Cardiac muscle cell (in vitro differentiated cells and primary cell): ENCODE measurements around the gene WWP2. TPM values are rescaled to one million over a fixed set of nuclear protein-coding genes. Genes with fewer than 3 reads are reported as not detected.

ENCODE experiments used
- DNase-seq, 2 donors: peaks; one replicate each; pipeline versions ENCODE4 v3.0.0 to v3.0.0-alpha.2; 2010 to 2017; ENCODE audit warnings: low read depth in 1 of 2, low spot score in 1 of 2
- H3K27ac ChIP-seq: fragments of 200-600 bp; sonication (generic); 2 replicates; pipeline ENCODE4 v1.5.1; 2016
- H3K27me3 ChIP-seq: fragments of 200-600 bp; sonication (generic); 2 replicates; pipeline ENCODE4 v1.6.0; 2016; ENCODE audit warnings: control low read depth
- H3K36me3 ChIP-seq: fragments of 200-600 bp; sonication (generic); 2 replicates; pipeline ENCODE4 v1.5.1; 2016; ENCODE audit warnings: control low read depth
- H3K4me1 ChIP-seq: fragments of 200-600 bp; sonication (generic); 2 replicates; pipeline ENCODE4 v1.8.1; 2017; ENCODE audit warnings: low read depth, mild to moderate bottlenecking, mixed run types
- H3K4me3 ChIP-seq: fragments of 200-600 bp; sonication (generic); 2 replicates; pipeline ENCODE4 v1.5.1; 2016; ENCODE audit warnings: mild to moderate bottlenecking
- H3K9me3 ChIP-seq: fragments of 200-600 bp; sonication (generic); 2 replicates; pipeline ENCODE4 v1.5.1; 2017; ENCODE audit warnings: low read depth, mild to moderate bottlenecking, control low read depth
- CTCF ChIP-seq: IDR thresholded peaks from 2 replicates; pipeline ENCODE4 v1.5.1; 2012; ENCODE audit warnings: low read depth, mild to moderate bottlenecking, low read length
- polyA plus RNA-seq: library from polyadenylated mRNA; unstranded; fragments of >200 nt; fragmentation: Nextera tagmentation; extraction: Ambion mirVana; gene quantifications from 2 replicates; pipeline ENCODE4 v1.2.1, GENCODE V29; 2016
- total RNA-seq: library from RNA; depleted of rRNA; stranded (reverse); fragments of >200 nt; gene quantifications from 2 replicates; pipeline ENCODE4 v1.2.3, GENCODE V29; 2016

The WWP2 gene
- 24.8 and 27.8 TPM in 2 replicates for total RNA-seq
- polyA plus RNA-seq, result 21.3 and 34.9 TPM in 2 replicates

- Histone ChIP-seq H3K4me3 (peak within 1 kb of the TSS; percentile 98), H3K9me3 (no peaks in the 10 kb centered on the region), H3K4me1 (no peaks in the 10 kb centered on the region), H3K36me3 (no peaks in the 10 kb centered on the region), H3K27me3 (no peaks in the 10 kb centered on the region), H3K27ac (peak within 1 kb of the TSS; percentile 77)
- DNase-seq, result peak; percentile 73 to 90
- TF ChIP-seq CTCF, result no peak
These were observed at the start of gene WWP2 for GRCh38 chr16:69761983-69762813. TSS of gene WWP2 (plus strand) at chr16:69762332. CDS start at chr16:69787011, 24,679 bp downstream.

- TF ChIP-seq CTCF, result no peak
- DNase-seq, result no peak
- H3K36me3 ChIP-seq, result no peaks in the 10 kb centered on the region
These were observed 49.1 kb upstream of the WWP2 start for GRCh38 chr16:69712914-69713581.

GRCh38 chr16:69717066-69717465, 45.1 kb upstream of the WWP2 start:
- no peak overlapping the region for H3K4me3 ChIP-seq
- no peak for TF ChIP-seq CTCF
- no peaks in the 10 kb centered on the region for H3K4me1 ChIP-seq
- no peaks in the 10 kb centered on the region for H3K36me3 ChIP-seq
- H3K9me3 ChIP-seq, result no peaks in the 10 kb centered on the region
- DNase-seq, result no peak
- H3K27me3 ChIP-seq, result no peaks in the 10 kb centered on the region
- no peak overlapping the region for H3K27ac ChIP-seq

More at GRCh38 chr16:69712914-69713581, 49.1 kb upstream of the WWP2 start:
- H3K4me3 ChIP-seq, result no peak overlapping the region
- H3K4me1 ChIP-seq, result no peaks in the 10 kb centered on the region
- no peaks in the 10 kb centered on the region for H3K27me3 ChIP-seq
- H3K27ac ChIP-seq, result no peak overlapping the region
- no peaks in the 10 kb centered on the region for H3K9me3 ChIP-seq

- Histone ChIP-seq H3K9me3 (no peaks in the 10 kb centered on the region), H3K27ac (no peak overlapping the region), H3K27me3 (no peaks in the 10 kb centered on the region), H3K36me3 (no peaks in the 10 kb centered on the region), H3K4me1 (no peaks in the 10 kb centered on the region), H3K4me3 (no peak overlapping the region)
- no peak for DNase-seq
- TF ChIP-seq CTCF, result no peak
These were observed 43.9 kb upstream of the WWP2 start for GRCh38 chr16:69718111-69718764.

- no peak for TF ChIP-seq CTCF
- Histone ChIP-seq H3K27ac (no peak overlapping the region), H3K4me3 (no peak overlapping the region), H3K9me3 (no peaks in the 10 kb centered on the region), H3K36me3 (no peaks in the 10 kb centered on the region), H3K4me1 (no peaks in the 10 kb centered on the region), H3K27me3 (no peaks in the 10 kb centered on the region)
- no peak for DNase-seq
These were observed 41.2 kb upstream of the WWP2 start for GRCh38 chr16:69720822-69721430.
